ENCODE data around the gene SAG.

Gene SAG

DNA sequence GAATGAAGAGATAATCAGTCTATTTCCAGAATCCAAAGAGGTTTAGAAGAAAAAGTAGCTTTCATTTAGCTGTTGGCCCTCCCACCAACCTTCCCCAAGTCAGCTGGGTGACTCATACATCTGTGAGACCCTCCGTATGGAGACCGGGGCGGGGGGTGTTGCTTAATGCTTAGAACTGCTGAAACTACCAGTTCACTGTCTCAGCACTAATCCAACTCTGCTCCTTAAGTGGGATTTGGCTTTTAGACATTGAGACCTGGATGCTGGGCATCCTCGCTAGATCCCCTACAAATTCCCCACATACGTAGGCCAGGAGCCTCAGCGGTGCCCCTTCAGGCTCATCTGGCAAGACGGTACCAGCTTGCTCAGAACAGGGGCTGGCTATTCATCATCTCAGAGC lies at the start of gene SAG:
Gene SAG (plus strand): TSS at position 252 of the 400 bp plus-strand sequence. CDS start 1,374 bp downstream, outside the sequence.
- no peak for DNase-seq (ENCODE audit: low read depth)
- TF ChIP-seq CTCF (conservative IDR thresholded peaks at IDR 0.05; ENCODE audit: low read depth, low read length) = no peak
- no peak within 1 kb of the TSS for H3K4me3 ChIP-seq (ENCODE audit: low read depth, low read length)

DNA sequence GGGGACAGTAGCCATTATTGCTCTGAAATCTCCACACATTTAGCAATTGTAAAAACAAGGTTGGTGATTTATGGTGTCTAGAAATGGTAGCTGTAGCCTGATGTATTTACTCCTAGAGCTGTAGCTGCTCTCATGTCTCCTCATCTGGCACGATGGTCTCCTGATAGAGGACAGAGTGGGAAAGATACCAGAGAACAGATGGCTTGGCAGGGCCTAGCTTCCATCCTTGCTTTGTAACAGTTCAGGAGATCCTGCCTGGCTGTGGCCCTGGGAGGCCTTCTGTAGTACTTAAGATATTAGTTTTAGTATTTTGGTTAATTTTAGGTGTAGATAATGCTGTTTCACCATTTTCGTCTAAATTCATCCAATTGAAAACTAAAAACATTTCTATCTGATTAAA lies 49.4 kb upstream of the SAG start:
- TF ChIP-seq CTCF (conservative IDR thresholded peaks at IDR 0.05; ENCODE audit: low read depth, low read length) = no peak
- H3K4me3 ChIP-seq (ENCODE audit: low read depth, low read length) = no peak overlapping the region
- DNase-seq (ENCODE audit: low read depth) = no peak

DNA sequence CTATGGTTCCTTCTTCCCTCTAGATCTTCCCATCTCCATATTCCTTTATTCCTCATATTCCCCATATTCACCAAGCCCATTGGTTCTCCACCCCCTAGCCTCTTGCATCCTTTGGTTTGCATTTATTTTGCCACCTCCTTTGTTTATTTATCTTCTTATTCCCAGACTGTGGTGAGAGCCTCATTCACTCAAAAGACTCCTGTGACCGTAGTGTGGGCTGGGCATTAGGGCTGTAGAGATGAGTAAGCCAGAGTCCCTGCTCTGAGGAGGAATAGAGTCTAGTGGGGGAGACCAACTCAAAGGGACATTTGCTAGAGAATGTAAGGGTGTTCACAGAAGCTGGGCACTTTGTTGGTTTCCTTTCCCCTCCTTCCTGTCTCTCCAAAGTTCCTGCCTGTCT lies 47.9 kb upstream of the SAG start:
- TF ChIP-seq CTCF (conservative IDR thresholded peaks at IDR 0.05; ENCODE audit: low read depth, low read length) = no peak
- no peak overlapping the region for H3K4me3 ChIP-seq (ENCODE audit: low read depth, low read length)
- DNase-seq (ENCODE audit: low read depth) = no peak

- no peak for TF ChIP-seq CTCF (conservative IDR thresholded peaks at IDR 0.05; ENCODE audit: low read depth, low read length)
- no peak for DNase-seq (ENCODE audit: low read depth)
- H3K4me3 ChIP-seq (ENCODE audit: low read depth, low read length) = no peak overlapping the region
Observed at GRCh38 chr2:233260661-233261060, 47.0 kb upstream of the SAG start.

DNA sequence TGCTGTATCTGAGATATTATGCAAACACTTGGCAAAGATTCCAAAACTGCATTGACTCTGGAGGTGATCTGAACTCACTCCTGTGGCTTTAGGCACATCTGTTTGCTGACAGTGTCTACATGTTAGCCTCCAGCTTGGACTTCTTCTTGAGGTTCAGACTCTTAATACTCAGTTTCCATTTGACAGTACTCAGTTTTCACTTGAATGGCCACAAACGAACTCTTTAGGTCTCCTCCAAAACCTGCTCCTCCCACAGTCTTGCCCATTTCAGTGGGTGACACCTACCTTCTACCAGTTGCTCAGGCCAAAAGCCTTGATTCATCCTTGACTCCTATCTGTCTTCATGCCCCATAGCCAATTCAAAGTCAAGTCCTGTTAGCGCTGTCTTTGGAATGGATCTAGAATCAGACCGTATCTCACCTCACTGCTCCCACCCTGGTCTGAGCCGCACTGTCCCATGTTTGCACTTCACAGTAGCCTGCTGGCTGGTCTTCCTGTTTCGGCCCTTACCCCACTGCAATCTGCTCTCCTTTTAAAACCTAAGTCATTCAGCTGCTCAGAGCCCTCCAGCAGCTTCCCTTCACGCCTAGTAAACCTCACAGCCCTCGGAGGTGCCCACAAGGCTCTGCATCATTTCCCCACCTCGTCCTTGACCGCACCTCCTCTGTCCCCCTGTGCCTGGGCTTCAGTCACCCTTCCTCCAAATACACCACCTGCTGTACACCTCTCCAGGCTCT lies 45.6 kb upstream of the SAG start:
- TF ChIP-seq CTCF (conservative IDR thresholded peaks at IDR 0.05; ENCODE audit: low read depth, low read length) = no peak

GRCh38 chr2:233262562-233262961 lies 45.1 kb upstream of the SAG start:
- no peak for DNase-seq (ENCODE audit: low read depth)
- no peak overlapping the region for H3K4me3 ChIP-seq (ENCODE audit: low read depth, low read length)
- TF ChIP-seq CTCF (conservative IDR thresholded peaks at IDR 0.05; ENCODE audit: low read depth, low read length) = no peak

More for the DNA sequence above, 45.6 kb upstream of the SAG start:
- H3K4me3 ChIP-seq (ENCODE audit: low read depth, low read length) = no peak overlapping the region
- no peak for DNase-seq (ENCODE audit: low read depth)

DNA sequence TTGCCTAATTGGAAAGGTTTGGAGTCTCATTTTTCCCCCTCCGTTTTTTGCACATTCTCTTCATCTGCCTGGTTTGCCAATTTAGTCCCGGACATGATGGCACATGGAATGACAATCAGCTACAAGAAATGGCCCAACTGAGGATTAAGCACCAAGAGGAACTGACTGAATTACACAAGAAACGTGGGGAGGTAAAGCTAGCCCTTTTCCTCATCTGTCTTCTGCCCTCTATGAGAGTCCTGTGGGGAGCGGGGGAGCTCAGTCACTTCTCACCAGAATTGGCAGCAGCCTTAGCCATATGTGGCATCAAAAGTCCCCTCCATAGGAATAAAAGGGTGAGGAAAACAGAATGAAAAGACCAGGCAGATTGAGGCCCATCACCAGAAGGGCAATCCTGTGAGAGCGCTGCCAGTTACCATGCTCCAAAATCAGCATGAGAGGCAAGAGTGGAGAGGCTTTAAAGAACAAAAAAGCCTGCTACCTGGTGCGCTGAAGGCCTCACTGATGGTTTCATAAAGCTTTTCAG lies 44.5 kb upstream of the SAG start:
- no peak for TF ChIP-seq CTCF (conservative IDR thresholded peaks at IDR 0.05; ENCODE audit: low read depth, low read length)
- no peak for DNase-seq (ENCODE audit: low read depth)
- H3K4me3 ChIP-seq (ENCODE audit: low read depth, low read length) = no peak overlapping the region

All from choroid plexus epithelial cell (primary cell).